Ovary (tissue), 9 donors: Measurements from ENCODE around the gene SERPINB13. TPM values are rescaled to one million over a fixed set of nuclear protein-coding genes. Genes with fewer than 3 reads are reported as not detected.

Experiments used
- DNase-seq, 5 donors: peaks; one replicate each; pipeline ENCODE4 v3.0.0-alpha.2; 2019 to 2020
- H3K27ac ChIP-seq, 2 donors: fragments of 200-600 bp; one replicate each; pipeline versions ENCODE4 v1.5.1 to v1.8.0; 2019 to 2022
- H3K27me3 ChIP-seq: fragments of 200-600 bp; one replicate; pipeline ENCODE4 v1.8.0; 2022
- H3K36me3 ChIP-seq: fragments of 200-600 bp; sonication (generic); one replicate; pipeline ENCODE4 v1.5.1; 2019
- H3K4me1 ChIP-seq: one replicate; pipeline ENCODE4 v1.8.1; 2013; ENCODE audit warnings: mild to moderate bottlenecking, moderate library complexity; ENCODE audit not compliant: insufficient read depth
- H3K4me3 ChIP-seq: fragments of 200-600 bp; sonication (generic); one replicate; pipeline ENCODE4 v1.5.1; 2017
- H3K9me3 ChIP-seq, 2 donors: fragments of 200-600 bp in 1 of 2; sonication (generic) in 1 of 2; one replicate each; pipeline versions ENCODE4 v1.5.1 to v1.8.1; 2013 to 2019; ENCODE audit warnings: mild to moderate bottlenecking in 1 of 2, moderate library complexity in 1 of 2
- EP300 ChIP-seq: sonication (generic); formaldehyde crosslinking; IDR thresholded peaks from one replicate; pipeline ENCODE4 v1.6.1; 2017; ENCODE audit warnings: antibody characterized with exemption
- POLR2A ChIP-seq: fragments of 450-650 bp; IDR thresholded peaks from one replicate; pipeline ENCODE4 v1.6.1; 2017; ENCODE audit warnings: antibody characterized with exemption, mild to moderate bottlenecking, moderate library complexity
- WGBS, 3 donors: extraction: QIAGEN DNeasy Blood & Tissue Kit in 1 of 3; methylation state at CpG; one replicate each; pipeline versions ENCODE4 v1.1.5 to v1.1.7; 2013 to 2017; 5-methylcytosine and 5-hydroxymethylcytosine counted together
- intact Hi-C, 4 donors: fragments of 100-400 bp; cut with DNase I; formaldehyde crosslinking; loops; one replicate each; pipeline versions ENCODE4 v1.11.0 to v1.15.1; 2022 to 2023
- polyA plus RNA-seq, 2 donors: library from polyadenylated mRNA; stranded (reverse); fragments of 200-250 nt in 1 of 2; fragments of 350-450 nt in 1 of 2; fragmentation: Illumina TruSeq in 1 of 2; extraction: RNeasy Lipid Tissue Mini Kit (QIAGEN cat#74804) in 1 of 2; gene quantifications; one replicate each; pipeline ENCODE4 v1.2.3, GENCODE V29; 2013 to 2014
- total RNA-seq, 7 donors: library from RNA; depleted of rRNA in 2 of 7; stranded (reverse); fragments of >200 nt in 2 of 7; fragmentation: NEBNext Ultra II Directional in 3 of 7; extraction: Animal tissue kit (Norgen Biotek cat#: 25700) in 3 of 7; gene quantifications; one replicate each; pipeline versions ENCODE4 v1.1.0 to v1.2.4, GENCODE V29; 2016 to 2023
- TF ChIP-seq, protein P1 (sequence below), 3 donors: fragments of 450-650 bp in 2 of 3; fragments of 200-600 bp in 1 of 3; IDR thresholded peaks; one replicate each; pipeline versions ENCODE4 v1.5.1 to v1.8.0; 2016 to 2022; ENCODE audit warnings: antibody characterized with exemption in 3 of 3, mild to moderate bottlenecking in 1 of 3
- donor health status: DM: no; HTN: no; CAD: no; lungs with moderate emphysema.
- donor health status: DM: no; HTN: no; CAD: no.
- donor health status: Bipolar disorder and iron deficiency.
- donor health status: DM: yes; HTN: yes; CAD: no.
- donor health status: DM: no; HTN: no; CAD: no.
- donor health status: DM: yes; HTN: yes; CAD: no.

SERPINB13 gene
- total and polyA plus RNA-seq, 9 donors, result 0.46 TPM; not detected in 8

DNA sequence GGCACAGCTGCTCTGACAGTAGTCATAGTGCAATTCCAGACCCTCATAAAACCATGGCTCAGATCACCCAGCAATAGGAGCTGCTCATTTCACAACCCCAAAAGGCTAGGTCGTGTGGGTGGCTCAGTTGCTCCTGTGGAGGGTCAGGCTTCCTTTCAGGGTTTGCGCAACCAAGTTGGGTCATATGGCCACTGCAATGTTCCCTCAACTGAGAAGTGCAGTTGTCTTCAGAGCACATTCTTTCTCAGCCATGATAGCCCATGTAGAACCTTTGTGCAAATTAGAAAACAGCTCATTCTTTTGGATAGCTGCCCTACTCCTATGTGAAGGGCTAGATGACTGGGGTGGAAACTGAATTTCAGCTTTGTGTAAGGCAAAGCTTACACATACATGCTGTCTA, 3.2 kb downstream of the SERPINB13 start:
- no peak overlapping the region for H3K27ac ChIP-seq
- no peak overlapping the region for H3K4me3 ChIP-seq
- intact Hi-C loops, result no loop called here
- TF ChIP-seq POLR2A (no peak), EP300 (no peak)
- TF ChIP-seq, protein P1, sequence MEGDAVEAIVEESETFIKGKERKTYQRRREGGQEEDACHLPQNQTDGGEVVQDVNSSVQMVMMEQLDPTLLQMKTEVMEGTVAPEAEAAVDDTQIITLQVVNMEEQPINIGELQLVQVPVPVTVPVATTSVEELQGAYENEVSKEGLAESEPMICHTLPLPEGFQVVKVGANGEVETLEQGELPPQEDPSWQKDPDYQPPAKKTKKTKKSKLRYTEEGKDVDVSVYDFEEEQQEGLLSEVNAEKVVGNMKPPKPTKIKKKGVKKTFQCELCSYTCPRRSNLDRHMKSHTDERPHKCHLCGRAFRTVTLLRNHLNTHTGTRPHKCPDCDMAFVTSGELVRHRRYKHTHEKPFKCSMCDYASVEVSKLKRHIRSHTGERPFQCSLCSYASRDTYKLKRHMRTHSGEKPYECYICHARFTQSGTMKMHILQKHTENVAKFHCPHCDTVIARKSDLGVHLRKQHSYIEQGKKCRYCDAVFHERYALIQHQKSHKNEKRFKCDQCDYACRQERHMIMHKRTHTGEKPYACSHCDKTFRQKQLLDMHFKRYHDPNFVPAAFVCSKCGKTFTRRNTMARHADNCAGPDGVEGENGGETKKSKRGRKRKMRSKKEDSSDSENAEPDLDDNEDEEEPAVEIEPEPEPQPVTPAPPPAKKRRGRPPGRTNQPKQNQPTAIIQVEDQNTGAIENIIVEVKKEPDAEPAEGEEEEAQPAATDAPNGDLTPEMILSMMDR (IDR thresholded peaks at IDR 0.05), result no peak
- DNase-seq, result no peak
- no peaks in the 10 kb centered on the region for H3K9me3 ChIP-seq
- no peaks in the 10 kb centered on the region for H3K4me1 ChIP-seq
- WGBS, 3 donors, result 65 to 84% (median 73%) methylated on average over 2 of the region's 2 CpGs
- no peaks in the 10 kb centered on the region for H3K36me3 ChIP-seq
- H3K27me3 ChIP-seq, result no peaks in the 10 kb centered on the region

DNA sequence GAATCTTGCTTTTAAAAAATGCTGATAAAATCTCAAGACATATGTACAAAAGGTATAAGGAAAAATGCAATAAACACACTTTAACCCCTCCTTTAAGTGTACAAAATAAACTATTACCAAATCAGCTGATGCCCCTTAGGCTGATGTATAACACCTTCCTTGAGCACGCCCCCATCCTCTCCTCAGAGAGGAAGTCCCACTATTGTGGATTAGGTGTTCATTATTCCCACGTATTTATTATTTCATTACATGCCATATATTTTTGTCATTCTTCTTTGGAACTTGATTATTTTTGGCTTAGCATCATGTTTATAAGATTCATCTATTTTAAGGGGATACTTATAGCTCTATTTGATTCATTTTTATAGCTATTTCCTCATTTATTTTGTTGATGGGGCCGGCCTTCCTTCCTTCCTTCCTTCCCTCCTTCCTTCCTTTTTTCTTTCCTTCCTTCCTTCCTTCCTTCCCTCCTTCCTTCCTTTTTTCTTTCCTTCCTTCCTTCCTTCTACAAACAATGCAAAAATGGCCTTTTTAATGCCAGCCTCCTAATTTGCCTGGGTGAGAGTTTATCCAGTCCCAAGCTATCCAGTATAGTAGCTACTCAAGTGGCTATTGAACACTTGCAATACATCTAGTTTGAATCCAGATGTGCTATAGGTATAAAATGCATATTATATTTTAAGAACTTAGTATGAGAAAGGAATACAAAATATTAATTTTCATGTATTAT, 4.0 kb downstream of the SERPINB13 start:
- Histone ChIP-seq H3K36me3 (no peaks in the 10 kb centered on the region), H3K9me3 (no peaks in the 10 kb centered on the region), H3K4me1 (no peaks in the 10 kb centered on the region), H3K4me3 (no peak overlapping the region), H3K27ac (no peak overlapping the region), H3K27me3 (no peaks in the 10 kb centered on the region)
- DNase-seq, result no peak
- 79 to 86% (median 81%) methylated on average over 3 of the region's 3 CpGs for WGBS, 3 donors
- intact Hi-C loops, result no loop called here
- TF ChIP-seq POLR2A (no peak), EP300 (no peak)
- TF ChIP-seq, protein P1 (IDR thresholded peaks at IDR 0.05), result no peak

DNA sequence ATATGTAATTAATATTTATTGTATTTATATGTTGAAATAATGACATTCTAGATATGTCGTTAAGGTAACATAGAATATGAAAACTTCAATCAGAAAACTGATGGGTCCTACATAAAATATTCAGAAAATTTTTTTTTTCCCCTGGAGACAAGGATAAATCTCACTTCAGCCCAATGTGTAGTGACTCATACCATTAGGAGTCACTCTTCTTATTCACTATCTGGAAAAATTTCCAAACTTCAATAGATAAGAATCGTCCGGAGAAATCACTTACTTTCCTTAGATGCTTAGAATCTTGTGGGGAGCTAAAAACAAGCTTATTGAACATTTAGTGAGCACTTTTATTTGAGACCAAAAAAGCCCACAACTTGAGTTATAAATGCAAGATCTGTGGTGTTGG, 4.6 kb downstream of the SERPINB13 start:
- TF ChIP-seq EP300 (no peak), POLR2A (no peak)
- TF ChIP-seq, protein P1 (IDR thresholded peaks at IDR 0.05), result no peak
- no peaks in the 10 kb centered on the region for H3K27me3 ChIP-seq
- no peak overlapping the region for H3K4me3 ChIP-seq
- no peaks in the 10 kb centered on the region for H3K9me3 ChIP-seq
- intact Hi-C loops, result no loop called here
- H3K4me1 ChIP-seq, result no peaks in the 10 kb centered on the region
- no peaks in the 10 kb centered on the region for H3K36me3 ChIP-seq
- no peak overlapping the region for H3K27ac ChIP-seq
- 62 to 73% (median 66%) methylated on average over 3 of the region's 3 CpGs for WGBS, 3 donors
- no peak for DNase-seq

DNA sequence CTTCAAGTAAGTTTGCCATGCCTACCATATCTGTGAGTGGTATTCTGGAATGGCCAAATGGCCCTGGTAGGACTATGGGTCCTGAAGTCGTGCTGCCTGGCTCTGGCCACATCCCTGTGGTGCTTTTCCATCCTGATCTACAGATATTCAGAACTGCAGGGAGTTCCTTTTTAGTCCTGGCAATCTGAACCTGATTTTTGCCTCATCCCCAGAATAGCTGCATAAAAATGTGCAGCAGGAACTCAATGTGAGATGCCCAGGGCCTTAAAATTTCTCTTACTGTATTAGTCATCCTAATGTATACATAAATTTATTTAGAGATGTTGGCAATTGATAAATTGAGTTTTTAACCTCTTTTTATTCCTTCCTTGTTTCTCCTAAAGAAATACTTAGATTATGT, 5.3 kb downstream of the SERPINB13 start:
- no peak for DNase-seq
- H3K9me3 ChIP-seq, result no peaks in the 10 kb centered on the region
- WGBS, 3 donors, result 37 to 70% (median 52%) methylated on average over 1 of the region's 1 CpG
- no peak overlapping the region for H3K4me3 ChIP-seq
- H3K27me3 ChIP-seq, result no peaks in the 10 kb centered on the region
- no peak overlapping the region for H3K27ac ChIP-seq
- H3K36me3 ChIP-seq, result no peaks in the 10 kb centered on the region
- H3K4me1 ChIP-seq, result no peaks in the 10 kb centered on the region
- TF ChIP-seq, protein P1 (IDR thresholded peaks at IDR 0.05), result no peak
- intact Hi-C loops, result no loop called here
